Neuronal stem cell (in vitro differentiated cells): ENCODE results near the gene YIPF4.
A peak's percentile ranks its signal among the peaks of the same experiment; 100 is the strongest.

Source experiments
- DNase-seq: peaks from one replicate; pipeline ENCODE4 v3.0.0-alpha.2; 2013; ENCODE audit warnings: low spot score
- H2AFZ ChIP-seq: one replicate; pipeline ENCODE4 v1.6.1; 2013; ENCODE audit warnings: mild to moderate bottlenecking, low read length, inconsistent platforms
- H2AK5ac ChIP-seq: 2 replicates; pipeline ENCODE4 v1.6.1; 2013; ENCODE audit warnings: low read depth, mild to moderate bottlenecking, inconsistent platforms, low read length, moderate library complexity, mixed read lengths
- H2BK120ac ChIP-seq: 2 replicates; pipeline ENCODE4 v1.6.1; 2013; ENCODE audit warnings: low read depth, mild to moderate bottlenecking, inconsistent platforms, low read length, moderate library complexity, mixed read lengths
- H2BK12ac ChIP-seq: one replicate; pipeline ENCODE4 v1.6.1; 2013; ENCODE audit warnings: low read length, inconsistent platforms
- H2BK15ac ChIP-seq: 2 replicates; pipeline ENCODE4 v1.6.1; 2013; ENCODE audit warnings: mild to moderate bottlenecking, low read length, inconsistent platforms, mixed read lengths
- H2BK5ac ChIP-seq: one replicate; pipeline ENCODE4 v1.6.1; 2013; ENCODE audit warnings: inconsistent platforms, mild to moderate bottlenecking, low read length, moderate library complexity
- H3K14ac ChIP-seq: one replicate; pipeline ENCODE4 v1.6.1; 2013; ENCODE audit warnings: low read length, inconsistent platforms
- H3K18ac ChIP-seq: 2 replicates; pipeline ENCODE4 v1.6.1; 2013; ENCODE audit warnings: low read length, inconsistent platforms
- H3K23ac ChIP-seq: 2 replicates; pipeline ENCODE4 v1.6.1; 2013; ENCODE audit warnings: low read depth, mild to moderate bottlenecking, mixed read lengths, low read length, inconsistent platforms; ENCODE audit not compliant: poor library complexity
- H3K27ac ChIP-seq: replicated peaks from 3 replicates; pipeline ENCODE4 v1.5.1; 2013; ENCODE audit warnings: low read length, inconsistent platforms
- H3K27me3 ChIP-seq, 3 experiments: 2 replicates each; pipeline ENCODE4 v1.6.1; 2013; ENCODE audit warnings: low read length in 3 of 3, mild to moderate bottlenecking in 2 of 3, inconsistent platforms in 1 of 3, low read depth in 1 of 3, mixed read lengths in 1 of 3, moderate library complexity in 1 of 3; ENCODE audit not compliant: control insufficient read depth in 3 of 3, insufficient read depth in 3 of 3
- H3K36me3 ChIP-seq, 2 donors: replicated peaks in 1 of 2; 2 replicates each; pipeline ENCODE4 v1.6.1; 2013; ENCODE audit warnings: low read length in 2 of 2; ENCODE audit not compliant: control insufficient read depth in 2 of 2, insufficient read depth in 2 of 2
- H3K4ac ChIP-seq: 2 replicates; pipeline ENCODE4 v1.6.1; 2013; ENCODE audit warnings: inconsistent platforms, mild to moderate bottlenecking, low read length, moderate library complexity
- H3K4me1 ChIP-seq, 2 donors: 1 replicate in 1 of 2; 2 replicates in 1 of 2; pipeline ENCODE4 v1.6.1; 2013; ENCODE audit warnings: low read length in 2 of 2, low read depth in 1 of 2; ENCODE audit not compliant: control insufficient read depth in 2 of 2, insufficient read depth in 1 of 2
- H3K4me2 ChIP-seq: one replicate; pipeline ENCODE4 v1.6.1; 2013; ENCODE audit warnings: mild to moderate bottlenecking, low read length, inconsistent platforms; ENCODE audit not compliant: insufficient read depth, poor library complexity, severe bottlenecking
- H3K4me3 ChIP-seq, 2 donors: 2 replicates each; pipeline ENCODE4 v1.5.1; 2013; ENCODE audit warnings: low read length in 2 of 2, mild to moderate bottlenecking in 2 of 2, inconsistent platforms in 1 of 2, moderate library complexity in 1 of 2
- H3K79me1 ChIP-seq: one replicate; pipeline ENCODE4 v1.6.1; 2013; ENCODE audit warnings: low read depth, mild to moderate bottlenecking, inconsistent platforms, low read length, moderate library complexity
- H3K9ac ChIP-seq: one replicate; pipeline ENCODE4 v1.6.1; 2013; ENCODE audit warnings: mild to moderate bottlenecking, low read depth, low read length, inconsistent platforms; ENCODE audit not compliant: poor library complexity
- H3K9me3 ChIP-seq, 2 donors: replicated peaks in 1 of 2; 2 replicates each; pipeline versions ENCODE3 to v1.6.1; 2013; ENCODE audit warnings: low read length in 2 of 2, mild to moderate bottlenecking in 2 of 2, inconsistent platforms in 1 of 2, low read depth in 1 of 2, mixed read lengths in 1 of 2, moderate library complexity in 1 of 2; ENCODE audit not compliant: control insufficient read depth in 2 of 2, insufficient read depth in 1 of 2
- H4K8ac ChIP-seq: one replicate; pipeline ENCODE4 v1.6.1; 2013; ENCODE audit warnings: low read depth, mild to moderate bottlenecking, inconsistent platforms, low read length, moderate library complexity
- H4K91ac ChIP-seq: one replicate; pipeline ENCODE4 v1.6.1; 2013; ENCODE audit warnings: low read length, low read depth, mild to moderate bottlenecking, inconsistent platforms; ENCODE audit not compliant: poor library complexity
- WGBS, 2 donors: extraction: QIAGEN DNeasy Blood & Tissue Kit; methylation state at CpG; one replicate each; pipeline ENCODE4 v1.1.7; 2013; ENCODE audit warnings: missing lambda C conversion rate in 2 of 2, mixed read lengths in 1 of 2; ENCODE audit not compliant: insufficient read length in 2 of 2, insufficient replicate concordance in 1 of 2; ENCODE audit errors: extremely low coverage in 2 of 2; 5-methylcytosine and 5-hydroxymethylcytosine counted together

The YIPF4 gene

GRCh38 chr2:32277363-32277673, 386 bp upstream of the YIPF4 start:
- no peak overlapping the region for H2BK120ac ChIP-seq
- H2AK5ac ChIP-seq = no peak overlapping the region
- H3K9me3 ChIP-seq = no peaks in the 10 kb centered on the region
- H3K4me3 ChIP-seq = peak overlapping the region; percentile 47 to 80
- peak overlapping the region; percentile 88 for H2AFZ ChIP-seq
- H3K9ac ChIP-seq = no peak overlapping the region
- no peak overlapping the region for H3K4ac ChIP-seq
- no peak overlapping the region for H3K14ac ChIP-seq
- H2BK12ac ChIP-seq = no peak overlapping the region
- H3K36me3 ChIP-seq = peaks cover 4 to 16% of the 10 kb centered on the region in 2 donors
- no peak for DNase-seq
- H4K8ac ChIP-seq = no peak overlapping the region
- no peak overlapping the region for H3K4me2 ChIP-seq
- H2BK5ac ChIP-seq = no peak overlapping the region
- no peak overlapping the region for H3K23ac ChIP-seq
- no peak overlapping the region for H3K27ac ChIP-seq
- WGBS, 2 donors = no CpG with 5 or more reads among the region's 5 CpGs
- no peak overlapping the region for H3K18ac ChIP-seq
- no peak overlapping the region for H2BK15ac ChIP-seq
- no peaks in the 10 kb centered on the region for H3K27me3 ChIP-seq
- H4K91ac ChIP-seq = no peak overlapping the region
- peaks cover 3% of the 10 kb centered on the region for H3K79me1 ChIP-seq
- no peaks in the 10 kb centered on the region for H3K4me1 ChIP-seq

- peak overlapping the region; percentile 56 for H3K27ac ChIP-seq
- no peak for DNase-seq
- no peaks in the 10 kb centered on the region for H3K9me3 ChIP-seq
- H3K36me3 ChIP-seq = peaks cover 7 to 26% of the 10 kb centered on the region in 2 donors
- H3K4me1 ChIP-seq = no peaks in the 10 kb centered on the region
- no peak overlapping the region for H3K9ac ChIP-seq
- no peak overlapping the region for H2BK12ac ChIP-seq
- H2BK15ac ChIP-seq = no peak overlapping the region
- no peak overlapping the region for H2BK120ac ChIP-seq
- WGBS, 2 donors = no CpG with 5 or more reads among the region's 6 CpGs
- no peak overlapping the region for H4K91ac ChIP-seq
- no peak overlapping the region for H2AK5ac ChIP-seq
- H3K4ac ChIP-seq = no peak overlapping the region
- no peak overlapping the region for H4K8ac ChIP-seq
- H3K23ac ChIP-seq = no peak overlapping the region
- peak overlapping the region; percentile 88 for H2AFZ ChIP-seq
- H3K18ac ChIP-seq = no peak overlapping the region
- no peak overlapping the region for H2BK5ac ChIP-seq
- no peaks in the 10 kb centered on the region for H3K27me3 ChIP-seq
- H3K4me2 ChIP-seq = peak overlapping the region; percentile 58
- peaks cover 3% of the 10 kb centered on the region for H3K79me1 ChIP-seq
- H3K14ac ChIP-seq = no peak overlapping the region
- H3K4me3 ChIP-seq = peak overlapping the region; percentile 80 to 90
Observed at GRCh38 chr2:32278478-32278853, 762 bp downstream of the YIPF4 start.

GRCh38 chr2:32284321-32284720, 6.6 kb downstream of the YIPF4 start:
- H3K27me3 ChIP-seq = no peaks in the 10 kb centered on the region
- no peak overlapping the region for H3K9ac ChIP-seq
- no peak overlapping the region for H4K91ac ChIP-seq
- H3K4ac ChIP-seq = no peak overlapping the region
- no peak overlapping the region for H2BK12ac ChIP-seq
- H3K14ac ChIP-seq = no peak overlapping the region
- no peak overlapping the region for H2BK15ac ChIP-seq
- H2BK5ac ChIP-seq = no peak overlapping the region
- no peaks in the 10 kb centered on the region for H3K9me3 ChIP-seq
- no peaks in the 10 kb centered on the region for H3K4me1 ChIP-seq
- no peak overlapping the region for H2BK120ac ChIP-seq
- no peak for DNase-seq
- H4K8ac ChIP-seq = no peak overlapping the region
- no peak overlapping the region for H3K18ac ChIP-seq
- no peak overlapping the region for H2AK5ac ChIP-seq
- peaks cover 7 to 46% of the 10 kb centered on the region in 2 donors for H3K36me3 ChIP-seq
- H3K27ac ChIP-seq = no peak overlapping the region
- no peak overlapping the region for H3K23ac ChIP-seq
- no CpG with 5 or more reads among the region's 2 CpGs for WGBS, 2 donors
- H2AFZ ChIP-seq = no peak overlapping the region
- no peak overlapping the region for H3K4me2 ChIP-seq
- no peak overlapping the region for H3K4me3 ChIP-seq
- no peaks in the 10 kb centered on the region for H3K79me1 ChIP-seq

GRCh38 chr2:32289165-32289999, 11.7 kb downstream of the YIPF4 start:
- Histone ChIP-seq H2BK5ac (no peak overlapping the region), H3K23ac (no peak overlapping the region), H2BK15ac (no peak overlapping the region), H3K4me1 (no peaks in the 10 kb centered on the region), H3K18ac (no peak overlapping the region), H4K91ac (no peak overlapping the region), H3K4ac (no peak overlapping the region), H3K9me3 (no peaks in the 10 kb centered on the region), H3K27me3 (no peaks in the 10 kb centered on the region), H3K14ac (no peak overlapping the region), H2BK120ac (no peak overlapping the region), H3K4me3 (no peak overlapping the region), H2BK12ac (no peak overlapping the region), H2AK5ac (no peak overlapping the region), H3K9ac (no peak overlapping the region), H3K27ac (no peak overlapping the region), H3K36me3 (peaks cover 0 to 43% of the 10 kb centered on the region in 2 donors), H3K79me1 (no peaks in the 10 kb centered on the region), H4K8ac (no peak overlapping the region), H2AFZ (no peak overlapping the region), H3K4me2 (no peak overlapping the region)
- WGBS, 2 donors = no CpG with 5 or more reads among the region's 4 CpGs
- DNase-seq = no peak
